B cell (primary cell): ENCODE results near the gene CSF1. TPM values are rescaled to one million over a fixed set of nuclear protein-coding genes. Genes with fewer than 3 reads are reported as not detected.

ENCODE experiments used
- ATAC-seq: fragments of 200-7000 bp; cut with Tn5 transposase; one replicate; pipeline ENCODE4 v1.10.0; 2021; ENCODE audit warnings: low read depth, mild to moderate bottlenecking, moderate number of reproducible peaks, moderate library complexity
- CTCF ChIA-PET: fragments of 350-600 bp; sonication (Branson Sonifier 250); formaldehyde crosslinking; loops from one replicate; lab custom pipeline; 2021; ENCODE audit warnings: antibody characterized with exemption, inconsistent platforms; lab: Charles Lee
- POLR2A ChIA-PET: fragments of 350-600 bp; sonication (Branson Sonifier 250); formaldehyde crosslinking; loops from one replicate; lab custom pipeline; 2021; ENCODE audit warnings: antibody characterized with exemption; lab: Charles Lee
- DNase-seq: peaks from one replicate; pipeline ENCODE4 v3.0.0; 2013
- H2AFZ ChIP-seq: 2 replicates; pipeline ENCODE4 v1.6.1; 2012; ENCODE audit warnings: mild to moderate bottlenecking, low read depth, low read length; ENCODE audit not compliant: insufficient read depth, poor library complexity, severe bottlenecking
- H3K27ac ChIP-seq, 2 donors: 1 replicate in 1 of 2; 2 replicates in 1 of 2; pipeline ENCODE4 v1.5.1; 2012 to 2013; ENCODE audit warnings: low read length in 2 of 2, mild to moderate bottlenecking in 2 of 2, moderate library complexity in 1 of 2
- H3K27me3 ChIP-seq, 4 experiments: fragments of 200-600 bp in 1 of 4; sonication (generic) in 1 of 4; replicated peaks in 1 of 4; 1 replicate in 2 of 4; 2 replicates in 2 of 4; pipeline versions ENCODE4 v1.6.1 to v1.7.0; 2013 to 2016; ENCODE audit warnings: low read length in 3 of 4, mild to moderate bottlenecking in 2 of 4, mixed read lengths in 1 of 4, moderate library complexity in 1 of 4; ENCODE audit not compliant: insufficient read depth in 4 of 4, control insufficient read depth in 3 of 4; ENCODE audit errors: control extremely low read depth in 1 of 4
- H3K36me3 ChIP-seq, 2 experiments: replicated peaks in 1 of 2; 1 replicate in 1 of 2; 2 replicates in 1 of 2; pipeline versions ENCODE4 v1.6.1 to v1.7.1; 2013; ENCODE audit warnings: low read length in 1 of 2; ENCODE audit not compliant: insufficient read depth in 2 of 2, control insufficient read depth in 1 of 2; ENCODE audit errors: control extremely low read depth in 1 of 2, extremely low read depth in 1 of 2
- H3K4me1 ChIP-seq, 2 donors: fragments of 200-600 bp in 1 of 2; sonication (generic) in 1 of 2; 1 replicate in 1 of 2; 2 replicates in 1 of 2; pipeline versions ENCODE4 v1.5.1 to v1.6.1; 2013 to 2017; ENCODE audit warnings: low read length in 2 of 2; ENCODE audit not compliant: control insufficient read depth in 2 of 2, insufficient read depth in 2 of 2
- H3K4me2 ChIP-seq: replicated peaks from 2 replicates; pipeline ENCODE3; 2012; ENCODE audit warnings: mild to moderate bottlenecking, low read depth, low read length; ENCODE audit not compliant: poor library complexity, severe bottlenecking
- H3K4me3 ChIP-seq, 5 experiments: fragments of 200-600 bp in 1 of 5; sonication (generic) in 1 of 5; 1 replicate in 3 of 5; 2 replicates in 2 of 5; pipeline versions ENCODE4 v1.5.1 to v1.7.0; 2011 to 2016; ENCODE audit warnings: low read length in 4 of 5, mild to moderate bottlenecking in 4 of 5, low read depth in 2 of 5, control low read depth in 1 of 5, moderate library complexity in 1 of 5; ENCODE audit not compliant: insufficient read depth in 1 of 5; ENCODE audit errors: control extremely low read depth in 1 of 5, extremely low read depth in 1 of 5
- H3K79me2 ChIP-seq: fragments of 200-600 bp; sonication (generic); one replicate; pipeline ENCODE4 v1.6.0; 2016; ENCODE audit warnings: low read length; ENCODE audit not compliant: control insufficient read depth, insufficient read depth
- H3K9ac ChIP-seq: fragments of 200-600 bp; sonication (generic); 2 replicates; pipeline ENCODE4 v1.6.1; 2017; ENCODE audit warnings: mild to moderate bottlenecking, low read length, moderate library complexity
- H3K9me3 ChIP-seq, 3 donors: one replicate each; pipeline versions ENCODE4 v1.6.1 to v1.7.1; 2013; ENCODE audit warnings: low read length in 2 of 3; ENCODE audit not compliant: control insufficient read depth in 2 of 3, insufficient read depth in 1 of 3; ENCODE audit errors: control extremely low read depth in 1 of 3
- H4K20me1 ChIP-seq: 2 replicates; pipeline ENCODE4 v1.6.0; 2012; ENCODE audit warnings: mild to moderate bottlenecking, low read length; ENCODE audit not compliant: insufficient read depth, control insufficient read depth, poor library complexity, severe bottlenecking
- H3K27ac Mint-ChIP-seq: one replicate; pipeline ENCODE4 v1.8.0; 2021; ENCODE audit warnings: mixed read lengths
- H3K27me3 Mint-ChIP-seq: one replicate; pipeline ENCODE4 v1.8.0; 2021; ENCODE audit warnings: mixed read lengths
- H3K4me1 Mint-ChIP-seq: one replicate; pipeline ENCODE4 v1.8.0; 2021; ENCODE audit warnings: mixed read lengths
- H3K4me3 Mint-ChIP-seq: one replicate; pipeline ENCODE4 v1.8.0; 2021; ENCODE audit warnings: mixed read lengths
- H3K9me3 Mint-ChIP-seq: one replicate; pipeline ENCODE4 v1.8.0; 2022; ENCODE audit warnings: mixed read lengths; ENCODE audit not compliant: insufficient read depth
- CTCF ChIP-seq: fragments of 200-600 bp; IDR thresholded peaks from one replicate; pipeline ENCODE4 v1.8.0; 2022; ENCODE audit warnings: antibody characterized with exemption, mild to moderate bottlenecking
- EZH2 ChIP-seq: IDR thresholded peaks from 2 replicates; pipeline ENCODE4 v1.6.1; 2012; ENCODE audit warnings: borderline replicate concordance, low read depth, mild to moderate bottlenecking, moderate library complexity, low read length; ENCODE audit not compliant: insufficient read depth, poor library complexity, severe bottlenecking
- WGBS: methylation state at CpG from one replicate; pipeline ENCODE4 v1.1.5; 2013; ENCODE audit warnings: missing lambda C conversion rate; ENCODE audit not compliant: insufficient coverage; 5-methylcytosine and 5-hydroxymethylcytosine counted together
- intact Hi-C: fragments of 100-400 bp; cut with micrococcal nuclease; formaldehyde crosslinking; loops from one replicate; pipeline ENCODE4 v1.10.0; 2022
- polyA plus RNA-seq: library from polyadenylated mRNA; depleted of rRNA; stranded (reverse); fragments of >200 nt; gene quantifications from 2 replicates; pipeline ENCODE4 v1.2.3, GENCODE V29; 2012
- total RNA-seq, 2 donors: library from RNA; stranded (reverse); fragments of 120-200 nt in 1 of 2; gene quantifications; 1 replicate in 1 of 2; 2 replicates in 1 of 2; pipeline versions ENCODE4 v1.2.3 to v1.2.4, GENCODE V29; 2013 to 2022

CSF1 gene
- total and polyA plus RNA-seq, 2 donors (not counting 1 experiment from before 2014, with no cell fraction given), result 0.55 to 4.2 TPM

GRCh38 chr1:109874445-109874844, 36.2 kb upstream of the CSF1 start:
- Histone ChIP-seq H3K4me1 (peaks cover 20% of the 10 kb centered on the region in 2 donors), H2AFZ (no peak overlapping the region), H3K9me3 (no peaks in the 10 kb centered on the region), H3K79me2 (no peaks in the 10 kb centered on the region), H3K9ac (no peak overlapping the region), H3K36me3 (no peaks in the 10 kb centered on the region), H3K27me3 (peaks cover 0 to 24% (median 12%) of the 10 kb centered on the region in 4 experiments), H4K20me1 (no peaks in the 10 kb centered on the region), H3K4me2 (no peak overlapping the region), H3K4me3 (no peak overlapping the region), H3K27ac (no peak overlapping the region)
- Mint-ChIP-seq H3K27ac (no peak overlapping the region), H3K9me3 (no peaks in the 10 kb centered on the region), H3K4me1 (peaks cover 20% of the 10 kb centered on the region), H3K4me3 (no peak overlapping the region), H3K27me3 (peaks cover 32% of the 10 kb centered on the region)
- CTCF ChIA-PET, result interaction anchor here (0.7 kb wide), 1 partner anchor 110 kb away, joined by 3 read pairs; the partner anchor contains the start of gene AHCYL1
- WGBS, result no CpG with 5 or more reads among the region's 2 CpGs
- no peak for DNase-seq
- POLR2A ChIA-PET, result interaction anchor here (1.5 kb wide), 1 partner anchor 80 kb away, joined by 3 read pairs; no protein-coding TSS in a partner anchor
- intact Hi-C loops, result no loop called here
- TF ChIP-seq CTCF (no peak), EZH2 (no peak)
- ATAC-seq, result no peak

GRCh38 chr1:109875874-109876273, 34.8 kb upstream of the CSF1 start:
- Mint-ChIP-seq H3K27me3 (peaks cover 32% of the 10 kb centered on the region), H3K9me3 (no peaks in the 10 kb centered on the region), H3K4me1 (peaks cover 20% of the 10 kb centered on the region), H3K4me3 (no peak overlapping the region), H3K27ac (no peak overlapping the region)
- Histone ChIP-seq H4K20me1 (no peaks in the 10 kb centered on the region), H3K4me2 (no peak overlapping the region), H3K36me3 (no peaks in the 10 kb centered on the region), H3K27ac (no peak overlapping the region), H2AFZ (no peak overlapping the region), H3K9me3 (no peaks in the 10 kb centered on the region), H3K4me1 (peaks cover 20% of the 10 kb centered on the region in 2 donors), H3K4me3 (no peak overlapping the region), H3K27me3 (peaks cover 0 to 24% (median 12%) of the 10 kb centered on the region in 4 experiments), H3K9ac (no peak overlapping the region), H3K79me2 (no peaks in the 10 kb centered on the region)
- TF ChIP-seq CTCF (no peak), EZH2 (no peak)
- no CpG with 5 or more reads among the region's 6 CpGs for WGBS
- intact Hi-C loops, result loop anchor here (2.0 kb wide), 1 partner anchor 31 kb away; no protein-coding TSS in a partner anchor
- CTCF ChIA-PET, result no interaction called here
- no peak for DNase-seq
- POLR2A ChIA-PET, result interaction anchor here (1.5 kb wide), 1 partner anchor 81 kb away, joined by 3 read pairs; no protein-coding TSS in a partner anchor
- ATAC-seq, result no peak
